Loucy (cell line): ENCODE results near the gene DR1.

Source experiments
- H2AFZ ChIP-seq: fragments of 200-600 bp; sonication (generic); 2 replicates; pipeline ENCODE4 v1.6.0; 2016; ENCODE audit warnings: antibody characterized with exemption, mild to moderate bottlenecking, low read length, moderate library complexity
- H3F3A ChIP-seq: fragments of 200-600 bp; 2 replicates; pipeline ENCODE4 v1.6.0; 2016; ENCODE audit warnings: antibody characterized with exemption, low read depth, mild to moderate bottlenecking
- H3K27me3 ChIP-seq: fragments of 200-600 bp; sonication (generic); 2 replicates; pipeline ENCODE4 v1.6.1; 2014; ENCODE audit warnings: low read length, mild to moderate bottlenecking; ENCODE audit not compliant: insufficient read depth, poor library complexity, severe bottlenecking
- H3K36me3 ChIP-seq: fragments of 200-600 bp; sonication (generic); 2 replicates; pipeline ENCODE4 v1.6.1; 2016; ENCODE audit warnings: low read length; ENCODE audit not compliant: insufficient read depth
- H3K4me1 ChIP-seq: fragments of 200-600 bp; sonication (generic); 2 replicates; pipeline ENCODE4 v1.5.1; 2014; ENCODE audit warnings: low read length, mild to moderate bottlenecking; ENCODE audit not compliant: insufficient read depth, poor library complexity, severe bottlenecking
- H3K4me2 ChIP-seq: fragments of 200-600 bp; sonication (generic); 2 replicates; pipeline ENCODE4 v1.6.0; 2014; ENCODE audit warnings: antibody characterized with exemption, low read length, low read depth, mild to moderate bottlenecking; ENCODE audit not compliant: poor library complexity, severe bottlenecking
- H3K4me3 ChIP-seq: fragments of 200-600 bp; sonication (generic); 2 replicates; pipeline ENCODE4 v1.5.1; 2014; ENCODE audit warnings: low read length, mild to moderate bottlenecking, mixed read lengths; ENCODE audit not compliant: poor library complexity, severe bottlenecking
- H3K79me2 ChIP-seq: fragments of 200-600 bp; sonication (generic); 2 replicates; pipeline ENCODE4 v1.6.1; 2014; ENCODE audit warnings: low read length; ENCODE audit not compliant: insufficient read depth
- H3K9ac ChIP-seq: fragments of 200-600 bp; sonication (generic); 2 replicates; pipeline ENCODE4 v1.6.0; 2014; ENCODE audit warnings: mild to moderate bottlenecking, low read depth, low read length, moderate library complexity; ENCODE audit not compliant: poor library complexity, severe bottlenecking
- H3K9me2 ChIP-seq: fragments of 200-600 bp; sonication (generic); replicated peaks from 2 replicates; pipeline ENCODE4 v1.6.1; 2016; ENCODE audit warnings: low read depth, low read length, mixed read lengths
- H3K9me3 ChIP-seq: fragments of 200-600 bp; sonication (generic); 2 replicates; pipeline ENCODE4 v1.6.1; 2014; ENCODE audit warnings: mild to moderate bottlenecking, antibody characterized with exemption, low read length, low read depth; ENCODE audit not compliant: insufficient read depth
- H4K20me1 ChIP-seq: fragments of 200-600 bp; sonication (generic); 2 replicates; pipeline ENCODE4 v1.6.0; 2014; ENCODE audit warnings: antibody characterized with exemption, low read length, mild to moderate bottlenecking; ENCODE audit not compliant: insufficient read depth, poor library complexity, severe bottlenecking
- EZH2phosphoT487 ChIP-seq: fragments of 200-600 bp; IDR thresholded peaks from 2 replicates; pipeline ENCODE4 v1.6.1; 2018; ENCODE audit warnings: antibody characterized with exemption, mild to moderate bottlenecking, moderate library complexity, borderline replicate concordance
- TF ChIP-seq, protein P1 (sequence below): fragments of 200-600 bp; sonication (generic); conservative IDR thresholded peaks from 2 replicates; pipeline ENCODE4 v1.5.1; 2014; ENCODE audit warnings: mild to moderate bottlenecking, antibody characterized with exemption, low read length

The DR1 gene

DNA sequence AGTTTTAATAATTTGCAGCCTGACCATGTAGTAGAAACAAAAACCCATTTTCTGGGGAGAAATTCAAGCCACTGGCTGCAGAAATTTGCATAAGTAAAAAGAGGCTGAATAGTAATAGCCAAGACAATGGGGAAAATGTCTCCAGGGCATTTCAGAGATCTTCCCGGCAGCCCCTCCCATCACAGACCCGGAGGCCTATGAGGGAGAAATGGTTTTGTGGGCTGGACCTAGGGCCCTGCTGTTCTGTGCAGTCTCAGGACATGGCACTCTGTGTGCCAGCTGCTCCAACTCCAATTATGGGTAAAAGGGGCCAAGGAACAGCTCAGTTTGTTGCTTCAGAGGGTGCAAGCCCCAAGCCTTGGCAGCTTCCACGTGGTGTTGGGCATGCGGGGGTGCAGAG lies 62.5 kb downstream of the DR1 start:
- H3F3A ChIP-seq: no peaks in the 10 kb centered on the region
- no peaks in the 10 kb centered on the region for H3K4me1 ChIP-seq
- no peak overlapping the region for H3K4me3 ChIP-seq
- H2AFZ ChIP-seq: no peak overlapping the region
- H3K79me2 ChIP-seq: no peaks in the 10 kb centered on the region
- no peaks in the 10 kb centered on the region for H4K20me1 ChIP-seq
- H3K9ac ChIP-seq: no peak overlapping the region
- no peaks in the 10 kb centered on the region for H3K9me2 ChIP-seq
- no peaks in the 10 kb centered on the region for H3K36me3 ChIP-seq
- H3K27me3 ChIP-seq: no peaks in the 10 kb centered on the region
- H3K4me2 ChIP-seq: no peak overlapping the region
- TF ChIP-seq, protein P1, sequence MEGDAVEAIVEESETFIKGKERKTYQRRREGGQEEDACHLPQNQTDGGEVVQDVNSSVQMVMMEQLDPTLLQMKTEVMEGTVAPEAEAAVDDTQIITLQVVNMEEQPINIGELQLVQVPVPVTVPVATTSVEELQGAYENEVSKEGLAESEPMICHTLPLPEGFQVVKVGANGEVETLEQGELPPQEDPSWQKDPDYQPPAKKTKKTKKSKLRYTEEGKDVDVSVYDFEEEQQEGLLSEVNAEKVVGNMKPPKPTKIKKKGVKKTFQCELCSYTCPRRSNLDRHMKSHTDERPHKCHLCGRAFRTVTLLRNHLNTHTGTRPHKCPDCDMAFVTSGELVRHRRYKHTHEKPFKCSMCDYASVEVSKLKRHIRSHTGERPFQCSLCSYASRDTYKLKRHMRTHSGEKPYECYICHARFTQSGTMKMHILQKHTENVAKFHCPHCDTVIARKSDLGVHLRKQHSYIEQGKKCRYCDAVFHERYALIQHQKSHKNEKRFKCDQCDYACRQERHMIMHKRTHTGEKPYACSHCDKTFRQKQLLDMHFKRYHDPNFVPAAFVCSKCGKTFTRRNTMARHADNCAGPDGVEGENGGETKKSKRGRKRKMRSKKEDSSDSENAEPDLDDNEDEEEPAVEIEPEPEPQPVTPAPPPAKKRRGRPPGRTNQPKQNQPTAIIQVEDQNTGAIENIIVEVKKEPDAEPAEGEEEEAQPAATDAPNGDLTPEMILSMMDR: no peak
- TF ChIP-seq EZH2phosphoT487: no peak
- H3K9me3 ChIP-seq: no peaks in the 10 kb centered on the region

DNA sequence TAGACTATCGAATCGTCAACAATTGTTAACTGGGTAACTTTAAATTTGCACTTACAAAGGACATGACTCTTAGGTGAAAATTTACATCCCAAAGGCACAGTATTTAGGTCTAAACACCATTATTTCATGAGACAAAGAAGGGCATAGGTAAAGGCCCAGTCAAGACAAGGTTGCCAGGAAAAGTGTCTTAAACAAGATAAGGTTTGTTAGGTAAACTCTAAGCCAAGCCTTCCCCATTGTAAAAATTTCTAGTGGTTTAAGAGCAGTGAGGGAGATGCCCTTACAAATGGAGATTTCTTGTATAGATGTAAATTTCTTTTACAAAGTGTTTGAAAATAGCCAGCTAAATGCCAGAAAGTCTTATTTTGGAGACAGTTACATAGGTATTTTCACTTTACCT lies 65.3 kb downstream of the DR1 start:
- Histone ChIP-seq H3K36me3 (no peaks in the 10 kb centered on the region), H3K9ac (no peak overlapping the region), H3K9me3 (no peaks in the 10 kb centered on the region), H3K27me3 (no peaks in the 10 kb centered on the region), H3K9me2 (no peaks in the 10 kb centered on the region), H3F3A (no peaks in the 10 kb centered on the region), H3K4me2 (no peak overlapping the region), H4K20me1 (no peaks in the 10 kb centered on the region), H3K4me1 (no peaks in the 10 kb centered on the region), H2AFZ (no peak overlapping the region; the same call in 1 of the 2 replicates), H3K79me2 (no peaks in the 10 kb centered on the region), H3K4me3 (no peak overlapping the region)
- TF ChIP-seq EZH2phosphoT487: no peak
- TF ChIP-seq, protein P1: no peak

DNA sequence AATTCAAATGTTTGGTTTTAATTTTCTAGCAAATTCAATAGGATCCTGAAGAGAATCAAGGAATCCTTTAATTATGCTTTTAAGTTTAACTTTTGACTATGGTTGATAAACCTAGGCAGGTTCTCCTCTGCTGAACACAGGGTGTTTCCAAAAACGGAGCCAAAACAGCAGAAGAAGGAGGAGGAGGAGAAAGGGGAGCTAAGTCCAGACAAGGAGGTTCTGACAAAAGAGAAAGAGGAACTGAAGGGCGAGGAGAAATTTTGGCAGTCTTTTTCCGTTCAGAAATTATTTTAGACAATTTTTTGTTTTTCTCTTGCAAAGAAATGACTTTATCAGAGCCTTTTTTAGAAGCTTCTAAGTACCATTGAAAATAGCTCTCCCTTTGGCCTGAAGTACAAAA lies 69.0 kb downstream of the DR1 start:
- no peak overlapping the region for H3K4me2 ChIP-seq
- H3K27me3 ChIP-seq: no peaks in the 10 kb centered on the region
- H3K4me3 ChIP-seq: no peak overlapping the region
- no peaks in the 10 kb centered on the region for H3K9me2 ChIP-seq
- no peak overlapping the region for H3K9ac ChIP-seq
- no peaks in the 10 kb centered on the region for H3F3A ChIP-seq
- TF ChIP-seq, protein P1: no peak
- TF ChIP-seq EZH2phosphoT487: no peak
- no peak overlapping the region for H2AFZ ChIP-seq
- H3K36me3 ChIP-seq: no peaks in the 10 kb centered on the region
- no peaks in the 10 kb centered on the region for H4K20me1 ChIP-seq
- H3K79me2 ChIP-seq: no peaks in the 10 kb centered on the region
- H3K4me1 ChIP-seq: no peaks in the 10 kb centered on the region
- no peaks in the 10 kb centered on the region for H3K9me3 ChIP-seq
